ENCODE measurements around the gene BRF1.

DNA sequence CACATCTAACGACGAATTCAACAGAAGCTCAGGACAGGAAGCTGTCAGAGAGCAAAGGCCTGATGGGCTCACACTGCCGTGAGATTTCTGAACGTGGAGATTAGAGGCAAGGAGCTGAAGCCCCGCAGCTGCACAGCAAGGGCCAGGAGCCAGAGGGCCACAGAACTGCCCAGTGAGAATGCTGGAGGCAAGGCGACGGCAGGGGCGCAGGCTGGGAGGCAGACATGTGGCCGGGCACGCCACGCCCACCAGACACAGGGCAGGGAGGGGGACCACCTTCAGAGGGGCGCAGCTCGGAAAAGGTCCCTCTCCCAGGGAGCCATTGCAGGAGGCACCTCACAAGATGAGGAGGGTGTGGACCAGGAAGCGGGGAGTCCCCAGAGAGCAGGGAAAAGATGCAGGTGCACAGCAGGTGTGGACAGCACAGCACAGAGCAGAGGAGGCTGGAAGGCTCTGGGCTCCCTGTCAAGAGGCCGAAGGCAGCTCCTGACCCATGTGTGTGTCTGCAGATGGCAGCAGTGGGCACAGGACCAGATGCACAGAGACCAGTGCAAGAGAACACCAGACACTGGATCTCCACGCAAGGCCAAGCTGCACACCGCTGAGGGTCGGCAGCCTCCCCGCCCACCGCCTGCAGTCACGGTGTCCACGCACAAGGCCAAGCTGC is 29.4 kb downstream of the BRF1 start:
- TF ChIP-seq, protein P1, sequence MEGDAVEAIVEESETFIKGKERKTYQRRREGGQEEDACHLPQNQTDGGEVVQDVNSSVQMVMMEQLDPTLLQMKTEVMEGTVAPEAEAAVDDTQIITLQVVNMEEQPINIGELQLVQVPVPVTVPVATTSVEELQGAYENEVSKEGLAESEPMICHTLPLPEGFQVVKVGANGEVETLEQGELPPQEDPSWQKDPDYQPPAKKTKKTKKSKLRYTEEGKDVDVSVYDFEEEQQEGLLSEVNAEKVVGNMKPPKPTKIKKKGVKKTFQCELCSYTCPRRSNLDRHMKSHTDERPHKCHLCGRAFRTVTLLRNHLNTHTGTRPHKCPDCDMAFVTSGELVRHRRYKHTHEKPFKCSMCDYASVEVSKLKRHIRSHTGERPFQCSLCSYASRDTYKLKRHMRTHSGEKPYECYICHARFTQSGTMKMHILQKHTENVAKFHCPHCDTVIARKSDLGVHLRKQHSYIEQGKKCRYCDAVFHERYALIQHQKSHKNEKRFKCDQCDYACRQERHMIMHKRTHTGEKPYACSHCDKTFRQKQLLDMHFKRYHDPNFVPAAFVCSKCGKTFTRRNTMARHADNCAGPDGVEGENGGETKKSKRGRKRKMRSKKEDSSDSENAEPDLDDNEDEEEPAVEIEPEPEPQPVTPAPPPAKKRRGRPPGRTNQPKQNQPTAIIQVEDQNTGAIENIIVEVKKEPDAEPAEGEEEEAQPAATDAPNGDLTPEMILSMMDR (IDR thresholded peaks at IDR 0.05; ENCODE audit: insufficient read depth, low read length, poor library complexity, severe bottlenecking): no peak
- no peak for TF ChIP-seq EZH2phosphoT487 (conservative IDR thresholded peaks at IDR 0.05; ENCODE audit: low read length)

Measured in SU-DHL-6 (cell line).